ENCODE measurements around the gene SFXN4. TPM values are rescaled to one million over a fixed set of nuclear protein-coding genes. Genes with fewer than 3 reads are reported as not detected.

Gene SFXN4, protein sequence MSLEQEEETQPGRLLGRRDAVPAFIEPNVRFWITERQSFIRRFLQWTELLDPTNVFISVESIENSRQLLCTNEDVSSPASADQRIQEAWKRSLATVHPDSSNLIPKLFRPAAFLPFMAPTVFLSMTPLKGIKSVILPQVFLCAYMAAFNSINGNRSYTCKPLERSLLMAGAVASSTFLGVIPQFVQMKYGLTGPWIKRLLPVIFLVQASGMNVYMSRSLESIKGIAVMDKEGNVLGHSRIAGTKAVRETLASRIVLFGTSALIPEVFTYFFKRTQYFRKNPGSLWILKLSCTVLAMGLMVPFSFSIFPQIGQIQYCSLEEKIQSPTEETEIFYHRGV
- total RNA-seq = 10 to 100 TPM; 12.2 to 37.4 (median 15.0) TPM

DNA sequence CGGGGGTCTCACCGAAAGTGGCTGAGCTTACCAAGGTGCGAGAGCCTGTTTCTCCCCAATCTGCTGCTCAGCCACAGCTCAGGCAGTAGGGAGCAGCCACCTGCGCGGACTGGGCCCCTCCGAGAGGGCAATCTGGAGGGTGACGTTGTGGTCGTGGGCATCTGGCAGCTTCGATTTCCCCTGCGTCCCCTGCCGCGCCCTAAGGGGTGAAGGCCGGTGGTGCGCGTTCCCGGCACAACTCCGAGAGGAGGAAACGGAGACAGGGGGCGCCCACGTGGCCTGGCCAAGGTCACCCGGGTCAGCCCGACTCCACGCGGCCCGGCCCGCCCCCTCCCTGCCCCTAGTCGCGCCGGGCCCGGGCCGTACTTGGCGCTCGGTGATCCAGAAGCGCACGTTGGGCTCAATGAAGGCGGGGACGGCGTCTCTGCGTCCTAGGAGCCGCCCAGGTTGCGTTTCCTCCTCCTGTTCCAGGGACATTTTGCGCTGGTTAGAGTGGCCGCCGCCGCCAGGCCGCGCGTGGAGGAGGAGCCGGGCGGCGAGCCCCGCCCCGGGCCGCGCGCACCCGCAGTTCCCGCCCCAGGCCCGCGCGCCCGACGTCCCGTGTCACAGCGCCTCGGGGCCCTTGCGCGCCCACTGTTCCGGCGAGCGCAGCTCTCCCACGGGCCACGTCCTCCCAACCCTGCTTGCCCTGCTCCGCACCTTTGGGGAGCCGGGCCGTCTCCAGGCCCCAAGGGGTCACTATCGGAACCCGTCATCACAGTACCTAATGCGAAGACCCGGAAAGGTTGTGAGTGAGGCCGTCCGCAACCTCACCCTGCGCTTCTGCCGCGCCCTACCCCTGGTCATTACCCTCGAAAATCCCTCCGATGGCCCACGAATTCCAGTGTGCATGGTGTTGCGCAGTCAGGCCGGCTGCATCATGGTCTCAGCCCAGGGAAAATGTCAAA is at the start of gene SFXN4:
Gene SFXN4, minus strand, starts transcription at position 544 of the 947 bp plus-strand sequence. Its CDS starts 67 bp downstream, at position 477.
- under 1% methylated on average over 26 of the region's 90 CpGs for WGBS

DNA sequence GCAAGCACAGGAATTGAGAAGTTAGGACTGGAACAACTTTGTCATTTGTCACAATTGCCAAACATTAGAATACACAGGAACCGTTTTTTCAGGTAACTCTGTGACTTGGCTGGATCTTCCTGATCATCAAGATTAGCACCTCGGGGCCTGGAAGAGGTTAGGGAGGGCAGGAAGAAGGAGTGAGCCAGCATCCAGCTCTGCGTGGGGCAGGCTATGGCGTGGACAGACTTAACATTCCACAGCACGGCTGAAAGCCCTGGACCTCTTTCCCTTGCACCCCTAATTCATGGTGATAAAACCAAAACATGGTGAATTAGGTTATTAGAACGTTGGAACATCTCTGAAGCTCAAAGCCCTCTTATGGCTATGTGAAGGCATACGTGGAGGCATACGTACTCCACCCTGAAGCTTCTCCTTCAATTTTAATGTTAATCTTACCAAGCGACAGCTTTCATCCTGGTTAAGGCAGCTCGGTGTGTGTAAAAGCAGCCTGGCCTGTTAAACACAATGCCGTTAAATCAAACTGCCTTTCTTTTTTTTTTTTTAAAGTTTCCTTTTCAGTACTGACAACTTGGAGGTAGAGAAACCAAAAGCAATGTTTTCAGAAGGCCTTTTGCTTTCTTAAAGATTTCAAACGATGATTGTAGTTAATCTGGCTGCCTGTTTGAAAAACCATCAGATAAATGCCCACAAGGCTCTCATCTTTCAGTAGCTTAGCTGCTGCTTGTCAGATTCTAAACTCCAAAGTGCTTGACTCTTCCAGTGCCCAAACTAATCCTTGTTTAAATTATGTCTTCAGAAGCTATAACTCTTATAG is 46.3 kb upstream of the SFXN4 start:
- Histone ChIP-seq H3K27ac (no peak overlapping the region), H3K4me1 (peaks cover 44% of the 10 kb centered on the region), H3K4me3 (peak overlapping the region; percentile 16)

More for the DNA sequence above, at the start of gene SFXN4:
- Histone ChIP-seq H3K4me3 (peak within 1 kb of the TSS; percentile 80), H3K9me3 (no peaks in the 10 kb centered on the region), H3K27ac (peak within 1 kb of the TSS; percentile 84), H3K4me1 (peaks cover 19% of the 10 kb centered on the region), H3K27me3 (no peaks in the 10 kb centered on the region), H3K36me3 (peaks cover 30% of the 10 kb centered on the region)
- TF ChIP-seq POLR2A (IDR thresholded peaks at IDR 0.05) (peak in 1 of 2 donors; percentile 59), EP300 (IDR thresholded peaks at IDR 0.05) (no peak), POLR2AphosphoS5 (IDR thresholded peaks at IDR 0.05) (peak in 1 of 3 donors; percentile 51)
- TF ChIP-seq, protein P1, sequence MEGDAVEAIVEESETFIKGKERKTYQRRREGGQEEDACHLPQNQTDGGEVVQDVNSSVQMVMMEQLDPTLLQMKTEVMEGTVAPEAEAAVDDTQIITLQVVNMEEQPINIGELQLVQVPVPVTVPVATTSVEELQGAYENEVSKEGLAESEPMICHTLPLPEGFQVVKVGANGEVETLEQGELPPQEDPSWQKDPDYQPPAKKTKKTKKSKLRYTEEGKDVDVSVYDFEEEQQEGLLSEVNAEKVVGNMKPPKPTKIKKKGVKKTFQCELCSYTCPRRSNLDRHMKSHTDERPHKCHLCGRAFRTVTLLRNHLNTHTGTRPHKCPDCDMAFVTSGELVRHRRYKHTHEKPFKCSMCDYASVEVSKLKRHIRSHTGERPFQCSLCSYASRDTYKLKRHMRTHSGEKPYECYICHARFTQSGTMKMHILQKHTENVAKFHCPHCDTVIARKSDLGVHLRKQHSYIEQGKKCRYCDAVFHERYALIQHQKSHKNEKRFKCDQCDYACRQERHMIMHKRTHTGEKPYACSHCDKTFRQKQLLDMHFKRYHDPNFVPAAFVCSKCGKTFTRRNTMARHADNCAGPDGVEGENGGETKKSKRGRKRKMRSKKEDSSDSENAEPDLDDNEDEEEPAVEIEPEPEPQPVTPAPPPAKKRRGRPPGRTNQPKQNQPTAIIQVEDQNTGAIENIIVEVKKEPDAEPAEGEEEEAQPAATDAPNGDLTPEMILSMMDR (IDR thresholded peaks at IDR 0.05) = no peak
- peak; percentile 84 to 87 for DNase-seq (ENCODE audit: low spot score in 2 of 2)

DNA sequence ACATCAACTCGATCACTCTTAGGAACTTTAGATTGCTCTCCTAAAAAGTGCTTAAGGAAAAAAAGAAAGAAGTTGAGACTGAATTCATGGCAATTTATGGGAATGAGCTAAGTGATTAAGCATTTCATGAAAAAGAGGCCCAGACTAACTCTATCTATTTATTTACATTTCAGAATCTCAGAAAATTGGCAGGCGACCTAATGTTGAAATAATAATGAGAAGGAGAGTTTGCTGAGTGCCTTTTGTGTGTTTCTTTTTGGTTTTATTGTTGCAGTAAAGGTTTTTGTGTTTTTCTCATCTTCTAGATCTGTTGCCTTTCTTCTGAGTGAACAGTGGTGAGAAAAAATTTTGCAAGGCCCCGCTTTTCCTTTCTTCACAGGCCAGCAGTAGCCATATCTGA is 45.7 kb upstream of the SFXN4 start:
- Histone ChIP-seq H3K9me3 (no peaks in the 10 kb centered on the region), H3K36me3 (no peaks in the 10 kb centered on the region), H3K4me1 (peaks cover 48% of the 10 kb centered on the region), H3K27ac (no peak overlapping the region), H3K27me3 (no peaks in the 10 kb centered on the region), H3K4me3 (no peak overlapping the region)
- TF ChIP-seq, protein P1 (IDR thresholded peaks at IDR 0.05) = no peak
- TF ChIP-seq POLR2A (IDR thresholded peaks at IDR 0.05) = no peak
- no peak for TF ChIP-seq EP300 (IDR thresholded peaks at IDR 0.05)
- TF ChIP-seq POLR2AphosphoS5 (IDR thresholded peaks at IDR 0.05) = no peak
- DNase-seq (ENCODE audit: low spot score in 2 of 2) = no peak
- 73% methylated on average over 3 of the region's 3 CpGs for WGBS

More for the DNA sequence above, 46.3 kb upstream of the SFXN4 start:
- WGBS = 32% methylated on average over 12 of the region's 12 CpGs
- Histone ChIP-seq H3K27me3 (no peaks in the 10 kb centered on the region), H3K9me3 (no peaks in the 10 kb centered on the region), H3K36me3 (no peaks in the 10 kb centered on the region)
- DNase-seq (ENCODE audit: low spot score in 2 of 2) = no peak
- no peak for TF ChIP-seq POLR2A (IDR thresholded peaks at IDR 0.05)
- TF ChIP-seq, protein P1 (IDR thresholded peaks at IDR 0.05) = no peak
- no peak for TF ChIP-seq EP300 (IDR thresholded peaks at IDR 0.05)
- TF ChIP-seq POLR2AphosphoS5 (IDR thresholded peaks at IDR 0.05) = no peak

DNA sequence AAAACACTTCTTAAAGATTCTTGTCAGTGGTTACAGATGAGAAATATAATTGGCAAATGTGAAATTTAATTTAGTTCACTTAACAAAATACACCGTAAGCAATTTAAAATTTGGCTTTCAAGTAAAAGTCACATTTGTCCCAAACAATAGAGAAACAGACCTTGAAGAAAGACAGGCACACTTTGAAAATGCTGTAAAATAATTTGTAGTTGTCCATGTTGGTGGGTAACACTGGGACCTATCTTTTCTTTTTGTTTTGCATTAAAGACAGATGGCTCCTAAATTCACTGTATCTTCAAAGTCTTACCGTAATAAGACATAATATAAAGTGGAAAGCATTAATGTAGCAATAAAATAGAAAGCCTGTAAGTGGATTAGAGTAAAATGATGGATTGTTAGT is 45.1 kb upstream of the SFXN4 start:
- Histone ChIP-seq H3K27ac (no peak overlapping the region), H3K9me3 (no peaks in the 10 kb centered on the region), H3K4me3 (no peak overlapping the region), H3K36me3 (no peaks in the 10 kb centered on the region), H3K27me3 (no peaks in the 10 kb centered on the region), H3K4me1 (peaks cover 54% of the 10 kb centered on the region)
- WGBS = 82% methylated on average over 2 of the region's 2 CpGs
- DNase-seq (ENCODE audit: low spot score in 2 of 2) = no peak
- TF ChIP-seq POLR2A (IDR thresholded peaks at IDR 0.05) (no peak), POLR2AphosphoS5 (IDR thresholded peaks at IDR 0.05) (no peak), EP300 (IDR thresholded peaks at IDR 0.05) (no peak)
- TF ChIP-seq, protein P1 (IDR thresholded peaks at IDR 0.05) = no peak
